Urinary bladder (tissue), 4 donors: ENCODE results near the gene PITPNC1. TPM values are rescaled to one million over a fixed set of nuclear protein-coding genes. Genes with fewer than 3 reads are reported as not detected.

Source experiments
- DNase-seq: peaks from one replicate; pipeline ENCODE4 v3.0.0-alpha.2; 2015; ENCODE audit errors: extremely low spot score
- H3K27ac ChIP-seq: one replicate; pipeline ENCODE4 v1.5.1; 2013; ENCODE audit warnings: low read depth, mild to moderate bottlenecking, moderate library complexity
- H3K36me3 ChIP-seq: one replicate; pipeline ENCODE4 v1.6.1; 2013; ENCODE audit warnings: mild to moderate bottlenecking, moderate library complexity; ENCODE audit not compliant: insufficient read depth
- H3K4me1 ChIP-seq: one replicate; pipeline ENCODE4 v1.6.1; 2013; ENCODE audit warnings: mild to moderate bottlenecking, moderate library complexity; ENCODE audit not compliant: insufficient read depth
- H3K4me3 ChIP-seq: one replicate; pipeline ENCODE4 v1.5.1; 2013; ENCODE audit warnings: low read depth, low read length
- WGBS: extraction: QIAGEN DNeasy Blood & Tissue Kit; methylation state at CpG from one replicate; pipeline ENCODE4 v1.1.7; 2013; 5-methylcytosine and 5-hydroxymethylcytosine counted together
- polyA plus RNA-seq: library from polyadenylated mRNA; stranded (reverse); fragments of 200-250 nt; gene quantifications from one replicate; pipeline ENCODE4 v1.2.3, GENCODE V29; 2013
- total RNA-seq: library from RNA; depleted of rRNA; stranded (reverse); fragments of >200 nt; gene quantifications from one replicate; pipeline ENCODE4 v1.2.3, GENCODE V29; 2014
- donor health status: healthy with polysubstance abuse.
- donor health status: healthy.

PITPNC1 gene
- total and polyA plus RNA-seq, 2 donors = 9.3 to 13.4 TPM

- 98% methylated on average over 2 of the region's 2 CpGs for WGBS
Observed at GRCh38 chr17:67600408-67600807, 223.3 kb downstream of the PITPNC1 start.

GRCh38 chr17:67601897-67602296 is 224.8 kb downstream of the PITPNC1 start:
- Histone ChIP-seq H3K27ac (no peak overlapping the region), H3K36me3 (no peaks in the 10 kb centered on the region), H3K4me3 (no peak overlapping the region), H3K4me1 (no peaks in the 10 kb centered on the region)
- 68% methylated on average over 4 of the region's 4 CpGs for WGBS
- no peak for DNase-seq

More at GRCh38 chr17:67600408-67600807, 223.3 kb downstream of the PITPNC1 start:
- DNase-seq = no peak
- no peaks in the 10 kb centered on the region for H3K4me1 ChIP-seq
- no peak overlapping the region for H3K27ac ChIP-seq
- no peaks in the 10 kb centered on the region for H3K36me3 ChIP-seq
- H3K4me3 ChIP-seq = no peak overlapping the region

GRCh38 chr17:67602444-67602843 is 225.4 kb downstream of the PITPNC1 start:
- Histone ChIP-seq H3K4me1 (no peaks in the 10 kb centered on the region), H3K36me3 (no peaks in the 10 kb centered on the region), H3K4me3 (no peak overlapping the region), H3K27ac (no peak overlapping the region)
- no peak for DNase-seq
- 91% methylated on average over 4 of the region's 4 CpGs for WGBS

GRCh38 chr17:67602974-67603373 is 225.9 kb downstream of the PITPNC1 start:
- WGBS = 86% methylated on average over 3 of the region's 3 CpGs
- Histone ChIP-seq H3K4me3 (no peak overlapping the region), H3K27ac (no peak overlapping the region), H3K36me3 (no peaks in the 10 kb centered on the region), H3K4me1 (no peaks in the 10 kb centered on the region)
- no peak for DNase-seq

- no peak overlapping the region for H3K4me3 ChIP-seq
- DNase-seq = no peak
- H3K36me3 ChIP-seq = no peaks in the 10 kb centered on the region
- no peak overlapping the region for H3K27ac ChIP-seq
- no peaks in the 10 kb centered on the region for H3K4me1 ChIP-seq
- 20% methylated on average over 17 of the region's 17 CpGs for WGBS
Observed at GRCh38 chr17:67605256-67605912, 228.3 kb downstream of the PITPNC1 start.

GRCh38 chr17:67606471-67606870 is 229.4 kb downstream of the PITPNC1 start:
- Histone ChIP-seq H3K4me3 (no peak overlapping the region), H3K36me3 (no peaks in the 10 kb centered on the region), H3K27ac (no peak overlapping the region), H3K4me1 (no peaks in the 10 kb centered on the region)
- DNase-seq = peak; percentile 37
- 23% methylated on average over 10 of the region's 10 CpGs for WGBS

- WGBS = 54% methylated on average over 10 of the region's 10 CpGs
- no peaks in the 10 kb centered on the region for H3K4me1 ChIP-seq
- H3K36me3 ChIP-seq = no peaks in the 10 kb centered on the region
- no peak overlapping the region for H3K4me3 ChIP-seq
- H3K27ac ChIP-seq = no peak overlapping the region
- no peak for DNase-seq
Observed at GRCh38 chr17:67606896-67607604, 230.0 kb downstream of the PITPNC1 start.

GRCh38 chr17:67610061-67610460 is 233.0 kb downstream of the PITPNC1 start:
- DNase-seq = no peak
- no peak overlapping the region for H3K4me3 ChIP-seq
- H3K4me1 ChIP-seq = no peaks in the 10 kb centered on the region
- 97% methylated on average over 8 of the region's 8 CpGs for WGBS
- H3K36me3 ChIP-seq = no peaks in the 10 kb centered on the region
- H3K27ac ChIP-seq = no peak overlapping the region

GRCh38 chr17:67613961-67614360 is 236.9 kb downstream of the PITPNC1 start:
- WGBS = 98% methylated on average over 7 of the region's 7 CpGs
- no peak overlapping the region for H3K4me3 ChIP-seq
- DNase-seq = no peak
- no peaks in the 10 kb centered on the region for H3K36me3 ChIP-seq
- no peaks in the 10 kb centered on the region for H3K4me1 ChIP-seq
- no peak overlapping the region for H3K27ac ChIP-seq

GRCh38 chr17:67615011-67615561 is 238.0 kb downstream of the PITPNC1 start:
- no peaks in the 10 kb centered on the region for H3K4me1 ChIP-seq
- DNase-seq = no peak
- 79% methylated on average over 13 of the region's 13 CpGs for WGBS
- no peaks in the 10 kb centered on the region for H3K36me3 ChIP-seq
- no peak overlapping the region for H3K27ac ChIP-seq
- H3K4me3 ChIP-seq = no peak overlapping the region

GRCh38 chr17:67615736-67616135 is 238.7 kb downstream of the PITPNC1 start:
- no peak overlapping the region for H3K4me3 ChIP-seq
- no peaks in the 10 kb centered on the region for H3K4me1 ChIP-seq
- H3K27ac ChIP-seq = no peak overlapping the region
- WGBS = 93% methylated on average over 7 of the region's 7 CpGs
- no peaks in the 10 kb centered on the region for H3K36me3 ChIP-seq
- no peak for DNase-seq

- WGBS = 81% methylated on average over 4 of the region's 4 CpGs
- Histone ChIP-seq H3K27ac (no peak overlapping the region), H3K36me3 (no peaks in the 10 kb centered on the region), H3K4me1 (no peaks in the 10 kb centered on the region), H3K4me3 (no peak overlapping the region)
- DNase-seq = no peak
Observed at GRCh38 chr17:67617304-67617899, 240.3 kb downstream of the PITPNC1 start.

GRCh38 chr17:67619555-67619954 is 242.5 kb downstream of the PITPNC1 start:
- 98% methylated on average over 9 of the region's 9 CpGs for WGBS
- Histone ChIP-seq H3K4me3 (no peak overlapping the region), H3K4me1 (no peaks in the 10 kb centered on the region), H3K36me3 (no peaks in the 10 kb centered on the region), H3K27ac (no peak overlapping the region)
- no peak for DNase-seq

GRCh38 chr17:67620088-67620487 is 243.0 kb downstream of the PITPNC1 start:
- DNase-seq = no peak
- 94% methylated on average over 8 of the region's 8 CpGs for WGBS
- Histone ChIP-seq H3K4me1 (no peaks in the 10 kb centered on the region), H3K4me3 (no peak overlapping the region), H3K36me3 (no peaks in the 10 kb centered on the region), H3K27ac (no peak overlapping the region)
